ENCODE data around the gene NEU4. TPM values are rescaled to one million over a fixed set of nuclear protein-coding genes. Genes with fewer than 3 reads are reported as not detected.
A peak's percentile ranks its signal among the peaks of the same experiment; 100 is the strongest.

The NEU4 gene
- polyA plus RNA-seq, 1 donor, result 0.67 TPM

DNA sequence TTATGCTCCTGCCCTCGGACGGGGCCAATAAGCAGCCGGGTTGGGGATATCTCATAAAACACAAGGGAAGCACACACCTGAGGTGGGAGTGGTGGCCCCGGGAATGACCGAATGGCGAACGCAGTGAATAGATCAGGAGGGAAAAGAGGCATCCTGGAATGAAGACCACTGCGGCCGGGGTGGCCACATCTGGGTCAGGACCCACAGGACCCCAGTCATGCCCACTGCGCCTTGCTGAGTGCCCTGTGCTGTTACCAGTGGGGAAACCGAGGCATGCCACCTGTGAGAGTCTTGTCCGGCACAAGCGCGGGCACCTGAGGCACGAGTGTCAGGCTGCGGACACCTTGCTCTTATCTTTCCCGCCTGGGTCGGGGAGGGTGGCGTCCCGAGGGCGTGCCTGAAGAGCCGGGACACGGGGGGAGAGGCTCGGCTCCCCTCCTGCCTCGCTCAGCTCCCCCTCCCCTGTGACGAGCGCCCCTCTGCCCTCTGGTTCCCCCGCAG is 48.1 kb downstream of the NEU4 start:
- Histone ChIP-seq H3K36me3 (ENCODE audit: control insufficient read depth, insufficient read depth, low read length) (no peaks in the 10 kb centered on the region), H3K4me3 (ENCODE audit: low read length) (no peak overlapping the region)

GRCh38 chr2:241857572-241858121 is 48.7 kb downstream of the NEU4 start:
- Histone ChIP-seq H3K27ac (ENCODE audit: low read length) (no peak overlapping the region), H3K27me3 (ENCODE audit: control insufficient read depth, insufficient read depth, low read length) (peaks cover 29% of the 10 kb centered on the region), H3K9me3 (ENCODE audit: control insufficient read depth, low read depth, low read length) (peaks cover 3% of the 10 kb centered on the region), H3K4me1 (ENCODE audit: control insufficient read depth, insufficient read depth, low read length) (peaks cover 3% of the 10 kb centered on the region), H3K4me3 (ENCODE audit: low read length) (no peak overlapping the region), H3K36me3 (ENCODE audit: control insufficient read depth, insufficient read depth, low read length) (no peaks in the 10 kb centered on the region)
- no CpG with 5 or more reads among the region's 18 CpGs for WGBS (ENCODE audit: insufficient coverage, low lambda C conversion rate)
- no peak for DNase-seq

More for the DNA sequence above, 48.1 kb downstream of the NEU4 start:
- peaks cover 3% of the 10 kb centered on the region for H3K4me1 ChIP-seq (ENCODE audit: control insufficient read depth, insufficient read depth, low read length)
- no peak for DNase-seq
- no CpG with 5 or more reads among the region's 28 CpGs for WGBS (ENCODE audit: insufficient coverage, low lambda C conversion rate)
- peaks cover 23% of the 10 kb centered on the region for H3K27me3 ChIP-seq (ENCODE audit: control insufficient read depth, insufficient read depth, low read length)
- no peak overlapping the region for H3K27ac ChIP-seq (ENCODE audit: low read length)
- H3K9me3 ChIP-seq (ENCODE audit: control insufficient read depth, low read depth, low read length), result peaks cover 3% of the 10 kb centered on the region

GRCh38 chr2:241858206-241859016 is 49.4 kb downstream of the NEU4 start, which contains the start of gene PDCD1:
Gene PDCD1, minus strand, starts transcription at chr2:241858894. Its CDS starts 56 bp downstream, at chr2:241858838.
- no CpG with 5 or more reads among the region's 28 CpGs for WGBS (ENCODE audit: insufficient coverage, low lambda C conversion rate)
- Histone ChIP-seq H3K27me3 (ENCODE audit: control insufficient read depth, insufficient read depth, low read length) (peaks cover 36% of the 10 kb centered on the region), H3K9me3 (ENCODE audit: control insufficient read depth, low read depth, low read length) (peaks cover 3% of the 10 kb centered on the region), H3K36me3 (ENCODE audit: control insufficient read depth, insufficient read depth, low read length) (no peaks in the 10 kb centered on the region), H3K4me1 (ENCODE audit: control insufficient read depth, insufficient read depth, low read length) (peaks cover 3% of the 10 kb centered on the region), H3K27ac (ENCODE audit: low read length) (no peak within 1 kb of the TSS), H3K4me3 (ENCODE audit: low read length) (no peak within 1 kb of the TSS)
- DNase-seq, result no peak

- peaks cover 3% of the 10 kb centered on the region for H3K4me1 ChIP-seq (ENCODE audit: control insufficient read depth, insufficient read depth, low read length)
- no peak overlapping the region for H3K27ac ChIP-seq (ENCODE audit: low read length)
- peaks cover 3% of the 10 kb centered on the region for H3K9me3 ChIP-seq (ENCODE audit: control insufficient read depth, low read depth, low read length)
- WGBS (ENCODE audit: insufficient coverage, low lambda C conversion rate), result no CpG with 5 or more reads among the region's 9 CpGs
- H3K36me3 ChIP-seq (ENCODE audit: control insufficient read depth, insufficient read depth, low read length), result no peaks in the 10 kb centered on the region
- DNase-seq, result no peak
- peaks cover 40% of the 10 kb centered on the region for H3K27me3 ChIP-seq (ENCODE audit: control insufficient read depth, insufficient read depth, low read length)
- no peak overlapping the region for H3K4me3 ChIP-seq (ENCODE audit: low read length)
These were observed 50.0 kb downstream of the NEU4 start for GRCh38 chr2:241859017-241859435.

DNA sequence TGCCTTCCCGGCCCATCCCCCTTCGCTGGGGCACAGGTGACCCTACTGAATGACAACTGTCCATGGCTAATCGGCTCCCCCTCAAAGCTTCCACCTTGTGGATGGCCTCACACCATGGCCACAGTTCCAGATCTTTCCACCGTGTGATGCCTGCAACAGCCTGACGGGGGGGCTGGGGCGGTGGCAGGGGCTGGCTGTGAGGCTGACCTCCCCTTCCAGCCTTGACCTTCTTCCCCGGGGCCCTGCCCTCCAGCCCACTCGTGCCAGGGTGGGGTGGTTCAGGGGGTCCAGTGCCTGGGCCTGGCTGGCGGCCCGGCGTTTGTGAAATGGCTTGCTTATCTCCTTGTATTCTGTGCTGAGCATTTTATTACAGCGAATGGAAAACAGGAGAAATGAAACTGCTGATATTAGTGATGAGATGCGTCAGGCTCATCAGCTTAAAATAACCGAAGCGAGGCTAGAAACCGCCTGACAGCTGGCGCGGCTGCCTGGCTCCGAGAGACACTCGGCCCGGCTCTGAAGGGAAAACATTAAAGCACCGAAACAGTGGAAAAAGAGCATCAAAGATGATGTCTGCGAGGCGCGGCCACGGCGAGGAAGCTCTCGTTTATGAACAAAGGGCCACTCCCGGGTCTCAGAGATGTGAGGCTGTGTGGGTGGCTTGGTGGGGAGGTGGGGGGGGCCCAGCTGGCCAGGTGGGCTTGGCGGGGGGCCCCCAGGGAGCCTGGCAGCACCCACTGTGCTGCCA is 50.6 kb downstream of the NEU4 start:
- WGBS (ENCODE audit: insufficient coverage, low lambda C conversion rate), result no CpG with 5 or more reads among the region's 30 CpGs
- H3K27ac ChIP-seq (ENCODE audit: low read length), result no peak overlapping the region
- H3K27me3 ChIP-seq (ENCODE audit: control insufficient read depth, insufficient read depth, low read length), result peaks cover 42% of the 10 kb centered on the region
- no peak overlapping the region for H3K4me3 ChIP-seq (ENCODE audit: low read length)
- no peaks in the 10 kb centered on the region for H3K36me3 ChIP-seq (ENCODE audit: control insufficient read depth, insufficient read depth, low read length)
- peaks cover 3% of the 10 kb centered on the region for H3K4me1 ChIP-seq (ENCODE audit: control insufficient read depth, insufficient read depth, low read length)
- peaks cover 8% of the 10 kb centered on the region for H3K9me3 ChIP-seq (ENCODE audit: control insufficient read depth, low read depth, low read length)
- DNase-seq, result peak in 1 of 2 donors; percentile 40

DNA sequence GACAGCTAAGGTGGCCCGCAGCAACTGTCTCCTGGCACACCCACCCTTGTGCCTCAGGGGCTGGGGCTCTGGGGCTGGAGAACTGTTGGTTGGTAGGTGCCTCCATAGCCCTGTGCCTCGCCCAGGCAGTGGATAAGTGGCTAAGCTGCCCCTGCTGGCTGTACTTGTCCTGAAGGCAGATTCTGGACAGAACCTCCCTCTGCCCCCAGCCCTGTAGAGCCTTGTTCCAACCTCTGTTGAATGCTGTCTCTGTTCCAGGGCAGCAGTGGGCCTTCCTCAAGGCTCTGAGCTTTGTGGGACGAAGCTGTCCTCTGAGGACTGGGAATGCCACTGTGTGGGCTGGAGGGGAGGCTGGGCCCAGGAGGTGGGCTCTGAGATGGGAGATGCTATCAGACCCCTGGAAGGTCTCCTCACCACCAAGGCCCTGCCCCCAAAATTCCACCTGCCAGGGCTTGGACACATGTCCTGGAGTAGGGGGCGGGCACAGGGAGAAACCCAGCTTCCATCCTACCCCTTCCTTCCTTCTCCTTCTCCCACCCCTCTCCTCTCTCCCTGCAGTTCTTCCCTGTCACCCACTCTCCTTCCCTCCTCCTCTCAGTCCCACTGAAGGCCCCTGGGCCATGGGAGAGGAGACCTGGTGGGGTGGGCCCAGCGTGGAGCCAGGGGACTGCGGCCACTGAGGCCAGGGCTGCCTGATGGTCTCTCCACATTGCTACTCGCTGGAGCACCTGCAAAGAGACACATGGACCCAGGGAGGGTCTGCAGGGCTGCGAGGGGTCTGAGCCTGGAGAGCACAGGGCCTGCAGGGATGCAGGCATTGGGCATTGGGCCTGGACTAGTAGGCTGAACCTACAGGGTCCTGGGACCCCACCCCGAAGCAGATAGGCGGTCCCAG is 51.4 kb downstream of the NEU4 start:
- Histone ChIP-seq H3K36me3 (ENCODE audit: control insufficient read depth, insufficient read depth, low read length) (no peaks in the 10 kb centered on the region), H3K9me3 (ENCODE audit: control insufficient read depth, low read depth, low read length) (peaks cover 16% of the 10 kb centered on the region), H3K27ac (ENCODE audit: low read length) (no peak overlapping the region), H3K4me1 (ENCODE audit: control insufficient read depth, insufficient read depth, low read length) (peaks cover 3% of the 10 kb centered on the region), H3K4me3 (ENCODE audit: low read length) (no peak overlapping the region), H3K27me3 (ENCODE audit: control insufficient read depth, insufficient read depth, low read length) (peaks cover 45% of the 10 kb centered on the region)
- no peak for DNase-seq
- WGBS (ENCODE audit: insufficient coverage, low lambda C conversion rate), result no CpG with 5 or more reads among the region's 10 CpGs

DNA sequence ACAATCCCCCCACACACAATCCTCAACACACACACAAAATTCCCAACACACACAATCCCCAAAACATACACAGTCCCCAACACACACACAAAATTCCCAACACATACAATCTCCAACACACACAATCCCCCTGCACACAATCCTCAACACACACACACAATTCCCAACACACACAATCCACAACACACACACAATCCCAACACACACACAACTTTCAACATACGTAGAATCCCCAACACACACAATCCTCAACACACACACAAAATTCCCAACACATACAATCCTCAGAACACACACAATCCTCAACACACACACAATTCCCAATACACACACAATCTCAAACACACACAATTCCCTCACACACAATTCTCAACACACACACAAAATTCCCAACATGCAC is 52.3 kb downstream of the NEU4 start:
- Histone ChIP-seq H3K36me3 (ENCODE audit: control insufficient read depth, insufficient read depth, low read length) (no peaks in the 10 kb centered on the region), H3K4me3 (ENCODE audit: low read length) (no peak overlapping the region), H3K27ac (ENCODE audit: low read length) (no peak overlapping the region), H3K9me3 (ENCODE audit: control insufficient read depth, low read depth, low read length) (peaks cover 25% of the 10 kb centered on the region), H3K27me3 (ENCODE audit: control insufficient read depth, insufficient read depth, low read length) (peaks cover 50% of the 10 kb centered on the region), H3K4me1 (ENCODE audit: control insufficient read depth, insufficient read depth, low read length) (peaks cover 3% of the 10 kb centered on the region)
- WGBS (ENCODE audit: insufficient coverage, low lambda C conversion rate), result 100% methylated on average over 1 of the region's 1 CpG
- DNase-seq, result no peak

- DNase-seq, result no peak
- no peaks in the 10 kb centered on the region for H3K36me3 ChIP-seq (ENCODE audit: control insufficient read depth, insufficient read depth, low read length)
- H3K4me3 ChIP-seq (ENCODE audit: low read length), result no peak overlapping the region
- H3K27me3 ChIP-seq (ENCODE audit: control insufficient read depth, insufficient read depth, low read length), result peaks cover 58% of the 10 kb centered on the region
- no CpG with 5 or more reads among the region's 8 CpGs for WGBS (ENCODE audit: insufficient coverage, low lambda C conversion rate)
- peaks cover 25% of the 10 kb centered on the region for H3K9me3 ChIP-seq (ENCODE audit: control insufficient read depth, low read depth, low read length)
- no peak overlapping the region for H3K27ac ChIP-seq (ENCODE audit: low read length)
- peaks cover 3% of the 10 kb centered on the region for H3K4me1 ChIP-seq (ENCODE audit: control insufficient read depth, insufficient read depth, low read length)
These were observed 53.1 kb downstream of the NEU4 start for GRCh38 chr2:241862093-241862492.

DNA sequence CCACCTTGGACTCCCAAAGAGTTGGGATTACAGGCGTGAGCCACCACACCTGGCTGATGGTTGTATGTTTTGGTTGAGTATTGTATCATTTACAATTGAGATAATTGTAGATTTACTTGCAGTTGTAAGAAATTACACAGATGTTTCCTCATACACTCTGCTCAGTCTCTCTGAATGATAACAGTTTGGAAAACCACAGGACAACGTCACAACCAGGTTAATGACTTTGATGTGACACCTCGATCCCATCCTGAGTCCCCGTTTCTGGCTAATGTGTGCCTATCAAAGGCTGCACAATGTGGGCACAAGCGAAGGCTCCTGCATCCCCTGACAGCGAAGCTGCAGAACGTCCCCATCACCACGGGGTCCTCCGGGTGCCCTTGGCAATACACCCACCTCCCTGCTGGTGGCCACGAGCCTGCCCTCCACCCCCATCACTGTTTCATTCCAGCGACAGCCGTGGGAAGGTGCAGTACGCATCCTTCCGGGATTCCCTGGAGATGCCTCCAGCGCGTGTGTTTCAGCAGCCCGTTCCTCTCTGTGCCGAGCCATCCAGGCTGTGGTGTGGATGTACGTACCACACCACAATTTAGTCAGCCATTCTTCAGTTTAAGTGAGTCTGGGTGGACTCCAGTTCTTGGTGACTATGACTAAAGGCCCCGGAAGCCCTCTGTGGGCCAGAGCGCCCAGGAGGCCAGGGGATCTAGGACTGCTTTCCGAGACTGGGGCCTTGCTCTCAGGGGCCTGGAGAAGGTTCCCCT is 54.0 kb downstream of the NEU4 start:
- 100% methylated on average over 2 of the region's 22 CpGs for WGBS (ENCODE audit: insufficient coverage, low lambda C conversion rate)
- Histone ChIP-seq H3K27me3 (ENCODE audit: control insufficient read depth, insufficient read depth, low read length) (peaks cover 63% of the 10 kb centered on the region), H3K36me3 (ENCODE audit: control insufficient read depth, insufficient read depth, low read length) (no peaks in the 10 kb centered on the region), H3K9me3 (ENCODE audit: control insufficient read depth, low read depth, low read length) (peaks cover 25% of the 10 kb centered on the region), H3K4me3 (ENCODE audit: low read length) (no peak overlapping the region), H3K4me1 (ENCODE audit: control insufficient read depth, insufficient read depth, low read length) (peaks cover 3% of the 10 kb centered on the region), H3K27ac (ENCODE audit: low read length) (no peak overlapping the region)
- no peak for DNase-seq
